Gastroesophageal sphincter (tissue), 3 donors: ENCODE results near the gene STRIP1.

Experiments
- CTCF ChIP-seq, 4 experiments: fragments of 200-600 bp in 2 of 4; fragments of 450-650 bp in 2 of 4; sonication (generic) in 1 of 4; IDR thresholded peaks; one replicate each; pipeline ENCODE4 v1.5.1; 2017 to 2019; ENCODE audit warnings: antibody characterized with exemption in 4 of 4, mild to moderate bottlenecking in 2 of 4, moderate library complexity in 2 of 4
- POLR2A ChIP-seq, 2 donors: fragments of 450-650 bp; IDR thresholded peaks; one replicate each; pipeline ENCODE4 v1.6.1; 2017; ENCODE audit warnings: antibody characterized with exemption in 2 of 2, mild to moderate bottlenecking in 2 of 2, moderate library complexity in 1 of 2
- POLR2AphosphoS5 ChIP-seq: sonication (generic); formaldehyde crosslinking; IDR thresholded peaks from one replicate; pipeline ENCODE4 v1.6.1; 2017; ENCODE audit warnings: antibody characterized with exemption

GRCh38 chr1:110053552-110054428, 19.4 kb downstream of the STRIP1 start:
- peak; percentile 84 to 95 (median 86) for TF ChIP-seq CTCF (IDR thresholded peaks at IDR 0.05)
- TF ChIP-seq POLR2AphosphoS5, result no peak
- no peak for TF ChIP-seq POLR2A (IDR thresholded peaks at IDR 0.05)
